K562 (cell line): ENCODE data around the gene SLC16A2. TPM values are rescaled to one million over a fixed set of nuclear protein-coding genes. Genes with fewer than 3 reads are reported as not detected.

Experiments used
- CEBPZ ChIP-seq: fragments of 150-350 bp; IDR thresholded peaks from 2 replicates; pipeline ENCODE4 v1.6.1; 2014; ENCODE audit warnings: low read depth, mild to moderate bottlenecking, low read length, borderline replicate concordance
- DNMT1 ChIP-seq: fragments of 450-650 bp; IDR thresholded peaks from 2 replicates; pipeline ENCODE4 v1.6.1; 2016; ENCODE audit warnings: antibody characterized with exemption, mild to moderate bottlenecking
- POLR2A ChIP-seq: fragments of 450-650 bp; conservative IDR thresholded peaks from 2 replicates; pipeline ENCODE4 v1.6.1; 2016
- PTRF ChIP-seq: fragments of 450-650 bp; IDR thresholded peaks from 2 replicates; pipeline ENCODE4 v1.6.1; 2016; ENCODE audit warnings: mild to moderate bottlenecking, missing genetic modification characterization, missing compliant biosample characterization
- PTTG1 ChIP-seq: fragments of 450-650 bp; IDR thresholded peaks from 2 replicates; pipeline ENCODE4 v1.6.1; 2016; ENCODE audit warnings: low read depth, mild to moderate bottlenecking, missing genetic modification characterization, missing compliant biosample characterization
- RBM39 ChIP-seq: fragments of 200-400 bp; formaldehyde crosslinking; optimal IDR thresholded peaks from 2 replicates; pipeline ENCODE3; 2018; ENCODE audit warnings: low read depth, low read length
- TSHZ1 ChIP-seq: fragments of 250-450 bp; sonication (Bioruptor Pico); IDR thresholded peaks from 2 replicates; pipeline ENCODE4 v1.4.0; 2020; ENCODE audit warnings: mild to moderate bottlenecking, moderate library complexity
- ZBTB12 ChIP-seq: fragments of 250-450 bp; sonication (Bioruptor Pico); IDR thresholded peaks from 2 replicates; pipeline ENCODE4 v1.4.0; 2020
- polyA plus RNA-seq, 8 experiments: library from polyadenylated mRNA; depleted of rRNA in 4 of 8; stranded (reverse) in 5 of 8; unstranded in 3 of 8; fragments of >200 nt; fragmentation: Nextera tagmentation in 2 of 8; fragmentation: Illumina TruSeq in 1 of 8; extraction: Ambion mirVana in 2 of 8; extraction: Trizol in 1 of 8; gene quantifications; 2 replicates each; pipeline versions ENCODE4 v1.2.1 to v1.2.3, GENCODE V29; 2011 to 2014; ENCODE audit warnings: inconsistent platforms in 1 of 8, missing spikeins in 1 of 8
- total RNA-seq, 7 experiments: library from RNA; depleted of rRNA in 6 of 7; stranded (reverse); fragments of >200 nt in 6 of 7; fragmentation: Illumina TruSeq in 2 of 7; extraction: Trizol in 2 of 7; gene quantifications; 2 replicates each; pipeline versions ENCODE4 v1.2.1 to v1.2.3, GENCODE V29; 2011 to 2021; ENCODE audit warnings: low replicate concordance in 1 of 7

SLC16A2 gene
- total and polyA plus RNA-seq, 9 of the 15 experiments (the other 6 are each of a cell fraction or from before 2014, with no cell fraction given): 0.07 TPM; not detected in 8

GRCh38 chrX:74523870-74524735 is 102.8 kb downstream of the SLC16A2 start (continued):
- TF ChIP-seq CEBPZ: no peak
- TF ChIP-seq RBM39: no peak
- no peak for TF ChIP-seq PTTG1 (tag)
- TF ChIP-seq TSHZ1 (CRISPR knock-in tag): no peak
- no peak for TF ChIP-seq PTRF (tag)
- TF ChIP-seq ZBTB12 (CRISPR knock-in tag): no peak
- no peak for TF ChIP-seq POLR2A
- TF ChIP-seq DNMT1: no peak
